CD4-positive, CD25-positive, alpha-beta regulatory T cell (primary cell): ENCODE data around the gene AXIN2. TPM values are rescaled to one million over a fixed set of nuclear protein-coding genes. Genes with fewer than 3 reads are reported as not detected.
"Not testable (repeated sequence)": the region's sequence is repeated elsewhere in the genome, so short reads cannot be mapped to it uniquely, and the experiment has no call there.

Source experiments
- ATAC-seq, 2 donors: fragments of 150-1000 bp; cut with Tn5 transposase; one replicate each; pipeline ENCODE4 v1.10.0; 2021; ENCODE audit warnings: low read depth in 2 of 2, moderate number of reproducible peaks in 2 of 2, moderate library complexity in 1 of 2
- DNase-seq, 3 donors: peaks; one replicate each; pipeline versions ENCODE4 v3.0.0 to v3.0.0-alpha.2; 2012 to 2022; ENCODE audit warnings: mixed read lengths in 1 of 3
- H3K27ac ChIP-seq: one replicate; pipeline ENCODE4 v1.7.0; 2013; ENCODE audit warnings: mild to moderate bottlenecking, low read length; ENCODE audit not compliant: insufficient read depth, poor library complexity, severe bottlenecking
- H3K27me3 ChIP-seq: one replicate; pipeline ENCODE4 v1.7.0; 2013; ENCODE audit warnings: low read length; ENCODE audit not compliant: control insufficient read depth, insufficient read depth
- H3K36me3 ChIP-seq: one replicate; pipeline ENCODE4 v1.7.0; 2013; ENCODE audit warnings: mild to moderate bottlenecking, low read length, moderate library complexity; ENCODE audit not compliant: control insufficient read depth, insufficient read depth
- H3K4me1 ChIP-seq: 2 replicates; pipeline ENCODE4 v1.7.0; 2013; ENCODE audit warnings: mild to moderate bottlenecking, low read length; ENCODE audit not compliant: insufficient read depth, control insufficient read depth, poor library complexity, severe bottlenecking
- H3K4me3 ChIP-seq: one replicate; pipeline ENCODE4 v1.7.0; 2013; ENCODE audit warnings: low read depth, mild to moderate bottlenecking, low read length, moderate library complexity
- H3K9me3 ChIP-seq, 2 experiments: 1 replicate in 1 of 2; 2 replicates in 1 of 2; pipeline ENCODE4 v1.7.0; 2013; ENCODE audit warnings: low read length in 2 of 2, mild to moderate bottlenecking in 1 of 2, moderate library complexity in 1 of 2; ENCODE audit not compliant: control insufficient read depth in 2 of 2
- H3K27ac Mint-ChIP-seq, 3 donors: one replicate each; pipeline ENCODE4 v1.8.0; 2020 to 2022; ENCODE audit warnings: mild to moderate bottlenecking in 3 of 3, mixed read lengths in 3 of 3, moderate library complexity in 2 of 3
- H3K27me3 Mint-ChIP-seq: one replicate; pipeline ENCODE4 v1.8.0; 2022; ENCODE audit warnings: mild to moderate bottlenecking, mixed read lengths
- H3K36me3 Mint-ChIP-seq: one replicate; pipeline ENCODE4 v1.8.0; 2020; ENCODE audit warnings: mixed read lengths
- H3K4me1 Mint-ChIP-seq, 4 donors: one replicate each; pipeline ENCODE4 v1.8.0; 2020 to 2022; ENCODE audit warnings: mixed read lengths in 4 of 4, mild to moderate bottlenecking in 1 of 4
- H3K4me3 Mint-ChIP-seq, 4 donors: one replicate each; pipeline ENCODE4 v1.8.0; 2020 to 2022; ENCODE audit warnings: mild to moderate bottlenecking in 4 of 4, mixed read lengths in 4 of 4, moderate library complexity in 3 of 4
- H3K9me3 Mint-ChIP-seq, 7 donors: one replicate each; pipeline ENCODE4 v1.8.0; 2020 to 2022; ENCODE audit warnings: mixed read lengths in 7 of 7, mild to moderate bottlenecking in 3 of 7, moderate library complexity in 2 of 7
- polyA plus RNA-seq, 4 donors: library from polyadenylated mRNA; unstranded; fragments of 300-500 nt; fragmentation: Illumina TruSeq; gene quantifications; one replicate each; pipeline ENCODE4 v1.2.3, GENCODE V29; 2021
- total RNA-seq: library from RNA; stranded (reverse); gene quantifications from one replicate; pipeline ENCODE4 v1.2.3, GENCODE V29; 2022

Gene AXIN2
- total and polyA plus RNA-seq, 5 donors from 2014 or later: 0.80 to 17.9 (median 2.0) TPM

GRCh38 chr17:65514541-65514940 is 46.9 kb downstream of the AXIN2 start:
- Histone ChIP-seq H3K4me1 (no peaks in the 10 kb centered on the region), H3K9me3 (no peaks in the 10 kb centered on the region), H3K27ac (no peak overlapping the region), H3K4me3 (no peak overlapping the region), H3K36me3 (no peaks in the 10 kb centered on the region), H3K27me3 (peaks cover 2% of the 10 kb centered on the region)
- H3K27ac Mint-ChIP-seq: no peak overlapping the region
- H3K4me1 Mint-ChIP-seq: no peaks in the 10 kb centered on the region
- H3K27me3 Mint-ChIP-seq: peaks cover 20% of the 10 kb centered on the region
- DNase-seq: no peak
- H3K9me3 Mint-ChIP-seq: peaks cover 0 to 4% (median 0%) of the 10 kb centered on the region in 7 donors
- H3K36me3 Mint-ChIP-seq: no peaks in the 10 kb centered on the region
- H3K4me3 Mint-ChIP-seq: no peak overlapping the region
- ATAC-seq: no peak

GRCh38 chr17:65514082-65514481 is 47.4 kb downstream of the AXIN2 start:
- no peaks in the 10 kb centered on the region for H3K4me1 ChIP-seq
- H3K27me3 ChIP-seq: peaks cover 2% of the 10 kb centered on the region
- H3K36me3 ChIP-seq: no peaks in the 10 kb centered on the region
- Mint-ChIP-seq H3K4me3 (no peak overlapping the region), H3K4me1 (no peaks in the 10 kb centered on the region), H3K27me3 (peaks cover 20% of the 10 kb centered on the region), H3K27ac (no peak overlapping the region), H3K36me3 (no peaks in the 10 kb centered on the region), H3K9me3 (peaks cover 0 to 4% (median 0%) of the 10 kb centered on the region in 7 donors)
- H3K4me3 ChIP-seq: no peak overlapping the region
- DNase-seq (no peak), ATAC-seq (no peak)
- H3K9me3 ChIP-seq: no peaks in the 10 kb centered on the region
- no peak overlapping the region for H3K27ac ChIP-seq

GRCh38 chr17:65511316-65511715 is 50.1 kb downstream of the AXIN2 start:
- Mint-ChIP-seq H3K4me3 (no peak overlapping the region), H3K36me3 (no peaks in the 10 kb centered on the region), H3K27ac (no peak overlapping the region), H3K9me3 (peaks cover 0 to 2% (median 0%) of the 10 kb centered on the region in 7 donors), H3K27me3 (peaks cover 10% of the 10 kb centered on the region), H3K4me1 (no peaks in the 10 kb centered on the region)
- no peak for ATAC-seq
- H3K27ac ChIP-seq: no peak overlapping the region
- no peak for DNase-seq
- no peak overlapping the region for H3K4me3 ChIP-seq
- H3K36me3 ChIP-seq: no peaks in the 10 kb centered on the region
- no peaks in the 10 kb centered on the region for H3K4me1 ChIP-seq
- peaks cover 2% of the 10 kb centered on the region for H3K27me3 ChIP-seq
- no peaks in the 10 kb centered on the region for H3K9me3 ChIP-seq

GRCh38 chr17:65509032-65509431 is 52.4 kb downstream of the AXIN2 start:
- Histone ChIP-seq H3K9me3 (no peaks in the 10 kb centered on the region), H3K27ac (no peak overlapping the region), H3K4me1 (no peaks in the 10 kb centered on the region), H3K36me3 (no peaks in the 10 kb centered on the region), H3K4me3 (no peak overlapping the region), H3K27me3 (peaks cover 2% of the 10 kb centered on the region)
- ATAC-seq: no peak
- DNase-seq: no peak
- peaks cover 0 to 2% (median 0%) of the 10 kb centered on the region in 7 donors for H3K9me3 Mint-ChIP-seq
- no peaks in the 10 kb centered on the region for H3K4me1 Mint-ChIP-seq
- H3K4me3 Mint-ChIP-seq: no peak overlapping the region
- H3K27me3 Mint-ChIP-seq: peaks cover 8% of the 10 kb centered on the region
- H3K36me3 Mint-ChIP-seq: no peaks in the 10 kb centered on the region
- no peak overlapping the region for H3K27ac Mint-ChIP-seq

DNA sequence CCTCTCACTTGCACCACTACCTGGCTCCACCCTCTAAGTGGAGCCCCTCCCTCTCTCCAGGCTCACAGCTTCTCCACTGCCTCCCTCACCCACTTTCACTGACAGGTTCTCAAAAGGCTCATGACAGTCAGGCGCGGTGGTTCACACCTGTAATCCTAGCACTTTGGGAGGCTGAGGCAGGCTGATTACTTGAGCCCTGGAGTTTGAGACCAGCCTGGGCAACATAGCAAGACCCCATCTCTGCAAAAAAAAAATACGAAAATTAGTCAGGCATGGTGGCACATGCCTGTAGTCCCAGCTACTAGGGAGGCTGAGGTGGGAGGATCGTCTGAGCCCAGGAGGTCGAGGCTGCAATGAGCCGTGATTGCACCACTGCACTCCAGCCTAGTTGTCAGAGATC is 56.8 kb downstream of the AXIN2 start:
- H3K27me3 Mint-ChIP-seq, H3K4me1 ChIP-seq, ATAC-seq, H3K4me3 ChIP-seq, DNase-seq, H3K36me3 Mint-ChIP-seq, H3K36me3 ChIP-seq, H3K27ac ChIP-seq, H3K9me3 Mint-ChIP-seq, H3K4me3 Mint-ChIP-seq, H3K27me3 ChIP-seq, H3K9me3 ChIP-seq, H3K4me1 Mint-ChIP-seq, H3K27ac Mint-ChIP-seq: not testable (repeated sequence)

DNA sequence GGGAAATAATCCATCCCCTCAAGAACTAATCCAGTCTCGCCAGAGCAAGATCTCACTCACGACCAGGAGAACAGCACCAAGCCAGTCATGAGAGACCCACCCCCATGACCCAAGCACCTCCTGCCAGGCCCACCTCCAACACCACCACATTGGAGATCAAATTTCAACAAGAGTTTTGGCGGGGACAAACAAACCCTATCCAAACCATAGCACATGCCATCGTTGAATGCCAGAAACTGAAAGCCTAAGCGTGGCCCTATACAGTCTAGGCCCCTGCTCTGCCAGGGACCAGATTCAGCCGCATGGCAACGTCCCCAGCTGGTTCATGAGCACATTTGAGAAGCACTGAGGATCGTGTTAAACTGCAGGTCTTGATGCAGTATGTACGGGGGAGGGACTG is 57.3 kb downstream of the AXIN2 start:
- no peak overlapping the region for H3K27ac ChIP-seq
- Mint-ChIP-seq H3K27me3 (peaks cover 4% of the 10 kb centered on the region), H3K9me3 (no peaks in the 10 kb centered on the region), H3K36me3 (no peaks in the 10 kb centered on the region), H3K4me1 (no peaks in the 10 kb centered on the region), H3K4me3 (no peak overlapping the region), H3K27ac (no peak overlapping the region)
- H3K27me3 ChIP-seq: no peaks in the 10 kb centered on the region
- H3K4me3 ChIP-seq: no peak overlapping the region
- H3K9me3 ChIP-seq: no peaks in the 10 kb centered on the region
- H3K36me3 ChIP-seq: no peaks in the 10 kb centered on the region
- no peaks in the 10 kb centered on the region for H3K4me1 ChIP-seq
- ATAC-seq (no peak), DNase-seq (no peak)

GRCh38 chr17:65503557-65503956 is 57.9 kb downstream of the AXIN2 start:
- Histone ChIP-seq H3K27me3 (no peaks in the 10 kb centered on the region), H3K4me3 (no peak overlapping the region), H3K9me3 (no peaks in the 10 kb centered on the region), H3K27ac (no peak overlapping the region), H3K4me1 (no peaks in the 10 kb centered on the region), H3K36me3 (no peaks in the 10 kb centered on the region)
- peaks cover 4% of the 10 kb centered on the region for H3K27me3 Mint-ChIP-seq
- ATAC-seq (no peak), DNase-seq (no peak)
- no peaks in the 10 kb centered on the region for H3K9me3 Mint-ChIP-seq
- H3K27ac Mint-ChIP-seq: no peak overlapping the region
- H3K4me1 Mint-ChIP-seq: no peaks in the 10 kb centered on the region
- no peaks in the 10 kb centered on the region for H3K36me3 Mint-ChIP-seq
- H3K4me3 Mint-ChIP-seq: no peak overlapping the region

DNA sequence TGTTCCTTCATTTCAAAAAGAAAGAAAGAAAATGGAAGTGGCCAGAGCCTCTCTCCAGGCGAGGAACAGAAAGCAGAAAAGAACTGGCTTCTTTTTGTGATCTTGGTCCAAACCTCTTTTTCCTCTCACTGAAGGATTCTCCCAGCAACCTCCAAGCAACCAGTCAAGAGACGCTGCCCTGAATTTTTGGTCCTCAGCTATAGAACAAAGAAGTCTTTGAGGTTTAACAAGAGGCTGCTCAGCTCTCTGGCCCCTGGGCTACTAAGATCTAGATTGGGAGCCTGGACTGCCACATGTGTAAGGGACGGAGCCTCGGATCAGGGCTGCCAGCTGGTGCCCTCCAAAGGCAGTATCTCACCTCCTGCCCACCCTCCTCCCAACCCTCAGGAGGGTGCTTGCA is 62.6 kb downstream of the AXIN2 start:
- H3K36me3 ChIP-seq: no peaks in the 10 kb centered on the region
- Mint-ChIP-seq H3K36me3 (no peaks in the 10 kb centered on the region), H3K4me3 (no peak overlapping the region), H3K4me1 (peaks cover 0 to 11% (median 6%) of the 10 kb centered on the region in 4 donors), H3K27me3 (peaks cover 5% of the 10 kb centered on the region), H3K9me3 (no peaks in the 10 kb centered on the region), H3K27ac (no peak overlapping the region)
- no peak overlapping the region for H3K4me3 ChIP-seq
- no peaks in the 10 kb centered on the region for H3K9me3 ChIP-seq
- ATAC-seq (no peak), DNase-seq (no peak)
- H3K27ac ChIP-seq: no peak overlapping the region
- peaks cover 3% of the 10 kb centered on the region for H3K27me3 ChIP-seq
- H3K4me1 ChIP-seq: peaks cover 8% of the 10 kb centered on the region
